CD8-positive, alpha-beta memory T cell (primary cell): ENCODE data around the gene PTPRM. TPM values are rescaled to one million over a fixed set of nuclear protein-coding genes. Genes with fewer than 3 reads are reported as not detected.
A peak's percentile ranks its signal among the peaks of the same experiment; 100 is the strongest.

ENCODE experiments used
- CTCF ChIA-PET: fragments of 350-600 bp; sonication (Branson Sonifier 250); formaldehyde crosslinking; loops from one replicate; lab custom pipeline; 2021; ENCODE audit warnings: antibody characterized with exemption; lab: Charles Lee
- POLR2A ChIA-PET: fragments of 350-600 bp; sonication (Branson Sonifier 250); formaldehyde crosslinking; loops from one replicate; lab custom pipeline; 2021; ENCODE audit warnings: antibody characterized with exemption; lab: Charles Lee
- DNase-seq, 5 donors: peaks; one replicate each; pipeline versions ENCODE4 v3.0.0 to v3.0.0-alpha.2; 2020 to 2022; ENCODE audit warnings: mixed read lengths in 1 of 5
- H3K27ac ChIP-seq: one replicate; pipeline ENCODE4 v1.7.0; 2013; ENCODE audit warnings: low read depth, mild to moderate bottlenecking, low read length, moderate library complexity
- H3K27me3 ChIP-seq: 2 replicates; pipeline ENCODE4 v1.7.0; 2013; ENCODE audit warnings: low read length, mild to moderate bottlenecking; ENCODE audit not compliant: insufficient read depth, poor library complexity, severe bottlenecking
- H3K36me3 ChIP-seq: 2 replicates; pipeline ENCODE4 v1.7.0; 2013; ENCODE audit warnings: mild to moderate bottlenecking, low read length, moderate library complexity; ENCODE audit not compliant: insufficient read depth
- H3K4me1 ChIP-seq: 2 replicates; pipeline ENCODE4 v1.7.0; 2013; ENCODE audit warnings: mild to moderate bottlenecking, low read length, moderate library complexity; ENCODE audit not compliant: insufficient read depth
- H3K4me3 ChIP-seq: 2 replicates; pipeline ENCODE4 v1.7.0; 2013; ENCODE audit warnings: mild to moderate bottlenecking, low read length
- H3K9me3 ChIP-seq: 2 replicates; pipeline ENCODE4 v1.7.0; 2013; ENCODE audit warnings: mild to moderate bottlenecking, low read length
- H3K27ac Mint-ChIP-seq, 8 donors: one replicate each; pipeline ENCODE4 v1.8.0; 2020 to 2021; ENCODE audit warnings: mixed read lengths in 8 of 8, mild to moderate bottlenecking in 6 of 8, inconsistent platforms in 3 of 8, moderate library complexity in 3 of 8
- H3K27me3 Mint-ChIP-seq, 2 donors: one replicate each; pipeline ENCODE4 v1.8.0; 2020 to 2021; ENCODE audit warnings: mixed read lengths in 2 of 2, mild to moderate bottlenecking in 1 of 2, moderate library complexity in 1 of 2
- H3K36me3 Mint-ChIP-seq, 3 donors: one replicate each; pipeline ENCODE4 v1.8.0; 2020 to 2021; ENCODE audit warnings: mixed read lengths in 3 of 3, inconsistent platforms in 1 of 3, mild to moderate bottlenecking in 1 of 3
- H3K4me1 Mint-ChIP-seq, 3 donors: one replicate each; pipeline ENCODE4 v1.8.0; 2020 to 2021; ENCODE audit warnings: mixed read lengths in 3 of 3, inconsistent platforms in 1 of 3, mild to moderate bottlenecking in 1 of 3
- H3K4me3 Mint-ChIP-seq, 7 donors: one replicate each; pipeline ENCODE4 v1.8.0; 2020 to 2021; ENCODE audit warnings: mixed read lengths in 7 of 7, mild to moderate bottlenecking in 6 of 7, moderate library complexity in 4 of 7, inconsistent platforms in 2 of 7
- H3K9me3 Mint-ChIP-seq, 5 donors: one replicate each; pipeline ENCODE4 v1.8.0; 2020 to 2022; ENCODE audit warnings: mixed read lengths in 5 of 5, mild to moderate bottlenecking in 3 of 5, moderate library complexity in 2 of 5, inconsistent platforms in 1 of 5
- polyA plus RNA-seq: library from polyadenylated mRNA; unstranded; fragments of 300-500 nt; fragmentation: Illumina TruSeq; gene quantifications from one replicate; pipeline ENCODE4 v1.2.3, GENCODE V29; 2021
- total RNA-seq, 2 experiments: library from RNA; stranded (reverse); gene quantifications; one replicate each; pipeline ENCODE4 v1.2.3, GENCODE V29; 2021

PTPRM gene
- total and polyA plus RNA-seq, 3 experiments from 2014 or later = 3.9 to 7.4 (median 5.3) TPM

GRCh38 chr18:7895346-7895745 lies 328.2 kb downstream of the PTPRM start:
- Mint-ChIP-seq H3K4me1 (peaks cover 0 to 4% (median 0%) of the 10 kb centered on the region in 3 donors), H3K27me3 (no peaks in the 10 kb centered on the region), H3K36me3 (no peaks in the 10 kb centered on the region), H3K9me3 (no peaks in the 10 kb centered on the region), H3K27ac (peak overlapping the region in 1 of 8 donors; percentile 42), H3K4me3 (no peak overlapping the region)
- H3K27me3 ChIP-seq = no peaks in the 10 kb centered on the region
- no peaks in the 10 kb centered on the region for H3K36me3 ChIP-seq
- no peaks in the 10 kb centered on the region for H3K4me1 ChIP-seq
- H3K9me3 ChIP-seq = no peaks in the 10 kb centered on the region
- ChIA-PET CTCF (no interaction called here), POLR2A (no interaction called here)
- H3K4me3 ChIP-seq = no peak overlapping the region
- DNase-seq = no peak
- no peak overlapping the region for H3K27ac ChIP-seq

- no peaks in the 10 kb centered on the region for H3K36me3 Mint-ChIP-seq
- H3K27me3 Mint-ChIP-seq = no peaks in the 10 kb centered on the region
- H3K4me3 Mint-ChIP-seq = peak overlapping the region in 1 of 7 donors; percentile 59
- Histone ChIP-seq H3K9me3 (no peaks in the 10 kb centered on the region), H3K27me3 (no peaks in the 10 kb centered on the region), H3K27ac (no peak overlapping the region), H3K4me1 (no peaks in the 10 kb centered on the region), H3K36me3 (no peaks in the 10 kb centered on the region), H3K4me3 (no peak overlapping the region)
- H3K9me3 Mint-ChIP-seq = no peaks in the 10 kb centered on the region
- ChIA-PET POLR2A (interaction anchor here (0.5 kb wide), 1 partner anchor 58 kb away, joined by 3 read pairs; no protein-coding TSS in a partner anchor), CTCF (interaction anchor here (0.8 kb wide), 1 partner anchor 9 kb away, joined by 3 read pairs; no protein-coding TSS in a partner anchor)
- H3K27ac Mint-ChIP-seq = peak overlapping the region in 3 of 8 donors; percentile 8 to 71 (median 18)
- peak in 1 of 5 donors; percentile 10 for DNase-seq
- H3K4me1 Mint-ChIP-seq = peaks cover 0 to 4% (median 0%) of the 10 kb centered on the region in 3 donors
Observed at GRCh38 chr18:7896161-7896560, 329.0 kb downstream of the PTPRM start.

- H3K27ac Mint-ChIP-seq = no peak overlapping the region
- peaks cover 0 to 4% (median 0%) of the 10 kb centered on the region in 3 donors for H3K4me1 Mint-ChIP-seq
- Histone ChIP-seq H3K4me1 (no peaks in the 10 kb centered on the region), H3K4me3 (no peak overlapping the region), H3K36me3 (no peaks in the 10 kb centered on the region), H3K27ac (no peak overlapping the region), H3K9me3 (no peaks in the 10 kb centered on the region), H3K27me3 (no peaks in the 10 kb centered on the region)
- ChIA-PET POLR2A (no interaction called here), CTCF (interaction anchor here (0.8 kb wide), 1 partner anchor 8 kb away, joined by 3 read pairs; no protein-coding TSS in a partner anchor)
- H3K9me3 Mint-ChIP-seq = no peaks in the 10 kb centered on the region
- DNase-seq = no peak
- no peaks in the 10 kb centered on the region for H3K36me3 Mint-ChIP-seq
- no peaks in the 10 kb centered on the region for H3K27me3 Mint-ChIP-seq
- H3K4me3 Mint-ChIP-seq = no peak overlapping the region
Observed at GRCh38 chr18:7896805-7897518, 329.8 kb downstream of the PTPRM start.

GRCh38 chr18:7898181-7898580 lies 331.1 kb downstream of the PTPRM start:
- CTCF ChIA-PET = no interaction called here
- no peak overlapping the region for H3K27ac ChIP-seq
- Mint-ChIP-seq H3K27me3 (no peaks in the 10 kb centered on the region), H3K9me3 (peaks cover 0 to 4% (median 0%) of the 10 kb centered on the region in 5 donors), H3K27ac (no peak overlapping the region), H3K36me3 (no peaks in the 10 kb centered on the region), H3K4me1 (peaks cover 0 to 4% (median 0%) of the 10 kb centered on the region in 3 donors), H3K4me3 (no peak overlapping the region)
- no peaks in the 10 kb centered on the region for H3K36me3 ChIP-seq
- no peaks in the 10 kb centered on the region for H3K9me3 ChIP-seq
- H3K27me3 ChIP-seq = no peaks in the 10 kb centered on the region
- POLR2A ChIA-PET = no interaction called here
- H3K4me1 ChIP-seq = no peaks in the 10 kb centered on the region
- DNase-seq = no peak
- H3K4me3 ChIP-seq = no peak overlapping the region

GRCh38 chr18:7899078-7899477 lies 332.0 kb downstream of the PTPRM start:
- Histone ChIP-seq H3K27ac (no peak overlapping the region), H3K27me3 (no peaks in the 10 kb centered on the region), H3K4me3 (no peak overlapping the region), H3K36me3 (no peaks in the 10 kb centered on the region), H3K9me3 (no peaks in the 10 kb centered on the region), H3K4me1 (no peaks in the 10 kb centered on the region)
- H3K36me3 Mint-ChIP-seq = no peaks in the 10 kb centered on the region
- ChIA-PET CTCF (no interaction called here), POLR2A (no interaction called here)
- no peak overlapping the region for H3K4me3 Mint-ChIP-seq
- H3K9me3 Mint-ChIP-seq = peaks cover 0 to 4% (median 0%) of the 10 kb centered on the region in 5 donors
- peaks cover 0 to 4% (median 0%) of the 10 kb centered on the region in 3 donors for H3K4me1 Mint-ChIP-seq
- H3K27ac Mint-ChIP-seq = no peak overlapping the region
- no peak for DNase-seq
- H3K27me3 Mint-ChIP-seq = no peaks in the 10 kb centered on the region

- H3K27me3 Mint-ChIP-seq = no peaks in the 10 kb centered on the region
- Histone ChIP-seq H3K4me1 (no peaks in the 10 kb centered on the region), H3K27me3 (no peaks in the 10 kb centered on the region), H3K9me3 (no peaks in the 10 kb centered on the region), H3K4me3 (no peak overlapping the region), H3K36me3 (no peaks in the 10 kb centered on the region), H3K27ac (no peak overlapping the region)
- DNase-seq = no peak
- H3K4me3 Mint-ChIP-seq = no peak overlapping the region
- ChIA-PET POLR2A (no interaction called here), CTCF (no interaction called here)
- no peaks in the 10 kb centered on the region for H3K36me3 Mint-ChIP-seq
- peaks cover 0 to 4% (median 0%) of the 10 kb centered on the region in 3 donors for H3K4me1 Mint-ChIP-seq
- H3K27ac Mint-ChIP-seq = no peak overlapping the region
- peaks cover 0 to 4% (median 0%) of the 10 kb centered on the region in 5 donors for H3K9me3 Mint-ChIP-seq
Observed at GRCh38 chr18:7900091-7900490, 333.0 kb downstream of the PTPRM start.

- Histone ChIP-seq H3K4me1 (no peaks in the 10 kb centered on the region), H3K4me3 (no peak overlapping the region), H3K27me3 (no peaks in the 10 kb centered on the region), H3K27ac (no peak overlapping the region), H3K9me3 (no peaks in the 10 kb centered on the region), H3K36me3 (no peaks in the 10 kb centered on the region)
- no peaks in the 10 kb centered on the region for H3K36me3 Mint-ChIP-seq
- POLR2A ChIA-PET = no interaction called here
- H3K27ac Mint-ChIP-seq = no peak overlapping the region
- CTCF ChIA-PET = no interaction called here
- no peak for DNase-seq
- peaks cover 0 to 3% of the 10 kb centered on the region in 2 donors for H3K27me3 Mint-ChIP-seq
- no peaks in the 10 kb centered on the region for H3K4me1 Mint-ChIP-seq
- no peak overlapping the region for H3K4me3 Mint-ChIP-seq
- H3K9me3 Mint-ChIP-seq = peaks cover 0 to 4% (median 0%) of the 10 kb centered on the region in 5 donors
Observed at GRCh38 chr18:7901657-7902056, 334.5 kb downstream of the PTPRM start.

GRCh38 chr18:7902399-7902839 lies 335.3 kb downstream of the PTPRM start:
- Histone ChIP-seq H3K4me3 (no peak overlapping the region), H3K9me3 (no peaks in the 10 kb centered on the region), H3K4me1 (no peaks in the 10 kb centered on the region), H3K27me3 (no peaks in the 10 kb centered on the region), H3K27ac (no peak overlapping the region), H3K36me3 (no peaks in the 10 kb centered on the region)
- Mint-ChIP-seq H3K4me1 (no peaks in the 10 kb centered on the region), H3K36me3 (no peaks in the 10 kb centered on the region), H3K4me3 (no peak overlapping the region), H3K9me3 (peaks cover 0 to 4% (median 0%) of the 10 kb centered on the region in 5 donors), H3K27ac (peak overlapping the region in 2 of 8 donors; percentile 13 to 54), H3K27me3 (peaks cover 0 to 3% of the 10 kb centered on the region in 2 donors)
- POLR2A ChIA-PET = no interaction called here
- CTCF ChIA-PET = no interaction called here
- no peak for DNase-seq
